ENCODE results near the gene TPGS2. TPM values are rescaled to one million over a fixed set of nuclear protein-coding genes. Genes with fewer than 3 reads are reported as not detected.

Gene TPGS2
- total RNA-seq, 1 experiment from 2014 or later, result 160 TPM

DNA sequence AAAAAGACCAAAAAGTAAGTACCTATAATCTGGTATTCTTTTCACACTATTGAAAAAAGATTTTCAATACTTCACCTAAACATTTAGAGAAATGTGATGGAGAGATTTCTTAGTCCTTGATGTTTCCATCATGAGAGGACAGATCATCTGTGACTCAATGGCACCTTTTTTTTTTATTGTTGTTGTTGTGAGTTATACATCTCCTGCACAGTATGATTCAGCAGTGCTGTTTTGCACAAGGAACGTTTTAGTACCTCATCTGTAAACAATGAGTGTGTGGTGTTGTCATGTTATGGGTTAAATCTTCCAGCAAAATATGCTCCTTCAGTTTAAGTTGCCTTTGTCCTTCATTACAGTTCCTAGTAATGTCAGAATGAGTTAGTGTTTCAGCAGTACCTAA, 2.3 kb upstream of the TPGS2 start:
- DNase-seq, result no peak
- TF ChIP-seq, protein P1, sequence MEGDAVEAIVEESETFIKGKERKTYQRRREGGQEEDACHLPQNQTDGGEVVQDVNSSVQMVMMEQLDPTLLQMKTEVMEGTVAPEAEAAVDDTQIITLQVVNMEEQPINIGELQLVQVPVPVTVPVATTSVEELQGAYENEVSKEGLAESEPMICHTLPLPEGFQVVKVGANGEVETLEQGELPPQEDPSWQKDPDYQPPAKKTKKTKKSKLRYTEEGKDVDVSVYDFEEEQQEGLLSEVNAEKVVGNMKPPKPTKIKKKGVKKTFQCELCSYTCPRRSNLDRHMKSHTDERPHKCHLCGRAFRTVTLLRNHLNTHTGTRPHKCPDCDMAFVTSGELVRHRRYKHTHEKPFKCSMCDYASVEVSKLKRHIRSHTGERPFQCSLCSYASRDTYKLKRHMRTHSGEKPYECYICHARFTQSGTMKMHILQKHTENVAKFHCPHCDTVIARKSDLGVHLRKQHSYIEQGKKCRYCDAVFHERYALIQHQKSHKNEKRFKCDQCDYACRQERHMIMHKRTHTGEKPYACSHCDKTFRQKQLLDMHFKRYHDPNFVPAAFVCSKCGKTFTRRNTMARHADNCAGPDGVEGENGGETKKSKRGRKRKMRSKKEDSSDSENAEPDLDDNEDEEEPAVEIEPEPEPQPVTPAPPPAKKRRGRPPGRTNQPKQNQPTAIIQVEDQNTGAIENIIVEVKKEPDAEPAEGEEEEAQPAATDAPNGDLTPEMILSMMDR (IDR thresholded peaks at IDR 0.05; ENCODE audit: unreplicated experiment), result no peak
- Mint-ChIP-seq H3K27ac (ENCODE audit: unreplicated experiment) (no peak overlapping the region), H3K27me3 (ENCODE audit: unreplicated experiment) (no peaks in the 10 kb centered on the region), H3K4me1 (ENCODE audit: low read depth, unreplicated experiment) (peaks cover 32% of the 10 kb centered on the region), H3K36me3 (ENCODE audit: insufficient read depth, unreplicated experiment) (peaks cover 29% of the 10 kb centered on the region), H3K9me3 (ENCODE audit: low read depth, unreplicated experiment) (no peaks in the 10 kb centered on the region), H3K4me3 (ENCODE audit: low read depth, unreplicated experiment) (no peak overlapping the region)
- intact Hi-C loops (cut with micrococcal nuclease; ENCODE audit: unreplicated experiment), result loop anchor here (5.0 to 10.0 kb wide), 2 partner anchors 66 to 424 kb away; no protein-coding TSS in a partner anchor
- CTCF ChIA-PET, result no interaction called here
- no TSS peak for BruUV-seq (replicated peaks)

DNA sequence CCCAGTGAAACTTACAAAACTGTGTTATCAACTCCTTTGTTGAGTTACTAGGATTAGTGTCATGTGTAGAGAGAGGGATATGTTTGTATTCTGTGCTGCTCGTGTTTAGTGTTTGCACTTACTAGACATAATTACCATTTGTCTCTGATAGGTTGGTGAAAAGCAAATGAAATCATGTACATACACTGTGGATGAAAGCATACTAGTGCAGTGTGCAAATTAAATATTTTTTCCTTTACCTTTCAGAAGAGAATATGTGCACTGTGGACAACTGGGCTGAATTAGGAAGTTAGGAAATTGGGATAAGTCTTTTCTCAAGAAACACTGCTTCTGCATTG, 1.3 kb upstream of the TPGS2 start:
- H3K27ac Mint-ChIP-seq (ENCODE audit: unreplicated experiment), result peak overlapping the region; percentile 91
- peak overlapping the region; percentile 95 for H3K4me3 Mint-ChIP-seq (ENCODE audit: low read depth, unreplicated experiment)
- DNase-seq, result no peak
- TF ChIP-seq, protein P1 (IDR thresholded peaks at IDR 0.05; ENCODE audit: unreplicated experiment), result no peak
- peaks cover 29% of the 10 kb centered on the region for H3K36me3 Mint-ChIP-seq (ENCODE audit: insufficient read depth, unreplicated experiment)
- H3K4me1 Mint-ChIP-seq (ENCODE audit: low read depth, unreplicated experiment), result peaks cover 32% of the 10 kb centered on the region
- no TSS peak for BruUV-seq (replicated peaks)
- intact Hi-C loops (cut with micrococcal nuclease; ENCODE audit: unreplicated experiment), result loop anchor here (5.0 to 10.0 kb wide), 2 partner anchors 67 to 425 kb away; no protein-coding TSS in a partner anchor
- CTCF ChIA-PET, result interaction anchor here (1.7 kb wide), 1 partner anchor 69 kb away, joined by 8 read pairs; no protein-coding TSS in a partner anchor
- H3K27me3 Mint-ChIP-seq (ENCODE audit: unreplicated experiment), result no peaks in the 10 kb centered on the region
- no peaks in the 10 kb centered on the region for H3K9me3 Mint-ChIP-seq (ENCODE audit: low read depth, unreplicated experiment)

DNA sequence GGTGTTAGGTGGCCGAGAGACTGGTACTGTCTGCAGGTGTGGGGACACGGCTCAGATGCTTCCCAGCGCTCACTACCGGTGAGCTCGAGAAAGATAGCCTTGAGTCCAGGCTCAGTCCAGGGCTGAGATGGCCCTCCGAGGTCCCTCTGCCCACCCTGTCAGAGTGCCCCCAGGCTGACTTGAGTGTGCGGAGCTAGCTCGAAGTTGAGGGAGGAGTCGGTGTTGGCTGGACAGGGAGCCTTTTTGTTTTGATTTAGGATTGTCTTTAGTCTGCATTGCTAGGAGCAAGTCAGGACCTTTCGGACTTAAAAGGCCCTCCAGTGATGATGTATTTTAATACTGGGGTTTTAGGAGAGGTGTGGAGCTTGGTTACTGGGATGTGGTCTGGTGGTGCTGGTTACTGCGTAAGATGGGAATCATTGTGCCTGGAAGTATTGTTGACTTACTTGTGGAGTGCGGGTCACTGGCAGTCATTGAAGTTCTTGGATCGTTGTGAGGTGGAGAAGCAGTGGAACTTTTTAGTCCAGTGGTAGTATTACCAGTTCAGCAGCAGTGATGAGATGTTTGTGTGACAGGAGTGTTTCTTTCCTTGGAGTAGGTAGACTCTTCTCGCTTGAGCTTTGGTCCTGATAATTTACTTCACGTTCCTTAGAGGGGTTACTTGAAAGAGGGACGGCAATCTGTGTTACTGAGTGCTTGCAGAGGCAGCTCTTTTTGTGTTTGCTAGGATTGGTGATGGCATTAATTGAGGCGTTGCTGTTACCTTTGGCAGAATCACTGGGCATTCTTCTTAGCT, 758 bp upstream of the TPGS2 start:
- Mint-ChIP-seq H3K36me3 (ENCODE audit: insufficient read depth, unreplicated experiment) (peaks cover 29% of the 10 kb centered on the region), H3K9me3 (ENCODE audit: low read depth, unreplicated experiment) (no peaks in the 10 kb centered on the region), H3K4me1 (ENCODE audit: low read depth, unreplicated experiment) (peaks cover 32% of the 10 kb centered on the region), H3K27me3 (ENCODE audit: unreplicated experiment) (no peaks in the 10 kb centered on the region), H3K27ac (ENCODE audit: unreplicated experiment) (peak overlapping the region; percentile 91), H3K4me3 (ENCODE audit: low read depth, unreplicated experiment) (peak overlapping the region; percentile 95)
- CTCF ChIA-PET, result interaction anchor here (0.6 to 1.7 kb wide), 5 partner anchors 70 to 1721 kb away, joined by 3 to 8 read pairs (median 3); no protein-coding TSS in a partner anchor
- TF ChIP-seq, protein P1 (IDR thresholded peaks at IDR 0.05; ENCODE audit: unreplicated experiment), result no peak
- no TSS peak for BruUV-seq (replicated peaks)
- DNase-seq, result no peak
- intact Hi-C loops (cut with micrococcal nuclease; ENCODE audit: unreplicated experiment), result loop anchor here (5.0 to 10.0 kb wide), 2 partner anchors 68 to 425 kb away; no protein-coding TSS in a partner anchor

DNA sequence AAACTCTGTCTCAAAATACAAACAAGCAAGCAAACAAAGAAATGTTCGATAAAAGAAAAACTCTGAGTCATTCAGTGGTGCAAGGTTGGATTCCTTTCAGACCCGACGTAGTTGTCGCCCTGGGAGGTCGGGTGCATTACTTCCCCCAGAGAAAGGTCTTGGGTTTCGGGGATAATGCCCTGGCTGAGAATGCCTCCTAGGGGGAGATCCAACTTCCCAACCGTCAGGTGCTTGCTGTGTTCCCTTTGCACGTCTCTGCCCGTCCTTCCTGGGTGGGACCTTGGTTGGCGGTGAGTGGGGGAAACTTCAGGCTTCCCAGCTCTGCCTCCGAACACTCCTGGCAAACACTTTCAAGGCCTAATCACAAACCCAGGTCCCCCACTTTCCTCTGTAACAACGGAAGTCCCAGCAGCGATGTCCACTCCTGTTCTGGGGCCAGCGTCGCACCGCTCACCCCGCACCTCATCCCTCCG, 609 bp downstream of the TPGS2 start:
- DNase-seq, result peak; percentile 42
- H3K9me3 Mint-ChIP-seq (ENCODE audit: low read depth, unreplicated experiment), result no peaks in the 10 kb centered on the region
- peaks cover 29% of the 10 kb centered on the region for H3K36me3 Mint-ChIP-seq (ENCODE audit: insufficient read depth, unreplicated experiment)
- CTCF ChIA-PET, result interaction anchor here (0.6 to 1.7 kb wide), 3 partner anchors 57 to 79 kb away, joined by 3 to 8 read pairs (median 3); no protein-coding TSS in a partner anchor
- H3K27me3 Mint-ChIP-seq (ENCODE audit: unreplicated experiment), result no peaks in the 10 kb centered on the region
- peaks cover 32% of the 10 kb centered on the region for H3K4me1 Mint-ChIP-seq (ENCODE audit: low read depth, unreplicated experiment)
- peak overlapping the region; percentile 95 for H3K4me3 Mint-ChIP-seq (ENCODE audit: low read depth, unreplicated experiment)
- BruUV-seq (replicated peaks), result no TSS peak
- intact Hi-C loops (cut with micrococcal nuclease; ENCODE audit: unreplicated experiment), result no loop called here
- peak overlapping the region; percentile 91 for H3K27ac Mint-ChIP-seq (ENCODE audit: unreplicated experiment)
- TF ChIP-seq, protein P1 (IDR thresholded peaks at IDR 0.05; ENCODE audit: unreplicated experiment), result no peak
